Neural cell (in vitro differentiated cells): Measurements from ENCODE around the gene ECT2L. TPM values are rescaled to one million over a fixed set of nuclear protein-coding genes. Genes with fewer than 3 reads are reported as not detected.

ENCODE experiments used
- H2AFZ ChIP-seq: fragments of 200-600, 300-800 bp; sonication (generic), shearing (Covaris generic); 2 replicates; pipeline ENCODE4 v1.6.0; 2014; ENCODE audit warnings: low read depth, mild to moderate bottlenecking, antibody characterized with exemption, low read length, moderate library complexity
- H3F3A ChIP-seq: fragments of 200-600 bp; shearing (Covaris generic); 2 replicates; pipeline ENCODE4 v1.6.1; 2016; ENCODE audit warnings: mild to moderate bottlenecking, moderate library complexity, mixed read lengths, antibody characterized with exemption, low read length; ENCODE audit not compliant: insufficient read depth, poor library complexity, severe bottlenecking
- H3K27ac ChIP-seq: fragments of 200-600, 300-800 bp; sonication (generic), shearing (Covaris generic); 2 replicates; pipeline ENCODE4 v1.5.1; 2014; ENCODE audit warnings: mild to moderate bottlenecking, low read length, moderate library complexity
- H3K27me3 ChIP-seq: fragments of 300-800, 200-600 bp; sonication (generic), shearing (Covaris generic); 2 replicates; pipeline ENCODE4 v1.6.0; 2014; ENCODE audit warnings: mild to moderate bottlenecking, low read depth, low read length, moderate library complexity; ENCODE audit not compliant: insufficient read depth
- H3K36me3 ChIP-seq: fragments of 300-800, 200-600 bp; sonication (generic), shearing (Covaris generic); 2 replicates; pipeline ENCODE4 v1.5.1; 2014; ENCODE audit warnings: mild to moderate bottlenecking, antibody characterized with exemption, low read length, moderate library complexity; ENCODE audit not compliant: insufficient read depth
- H3K4me2 ChIP-seq: fragments of 300-800, 200-600 bp; sonication (generic), shearing (Covaris generic); 2 replicates; pipeline ENCODE4 v1.6.0; 2014; ENCODE audit warnings: mild to moderate bottlenecking, low read length
- H3K4me3 ChIP-seq: fragments of 300-800, 200-600 bp; sonication (generic), shearing (Covaris generic); 2 replicates; pipeline ENCODE4 v1.5.1; 2014; ENCODE audit warnings: mild to moderate bottlenecking, low read length, moderate library complexity
- H3K79me2 ChIP-seq: fragments of 200-600 bp; shearing (Covaris generic); replicated peaks from 2 replicates; pipeline ENCODE4 v1.6.0; 2014; ENCODE audit warnings: mild to moderate bottlenecking, low read length, moderate library complexity; ENCODE audit not compliant: insufficient read depth
- H3K9ac ChIP-seq: fragments of 300-800, 200-600 bp; sonication (generic), shearing (Covaris generic); 2 replicates; pipeline ENCODE4 v1.6.1; 2016; ENCODE audit warnings: mild to moderate bottlenecking, low read length, mixed read lengths
- H3K9me2 ChIP-seq: fragments of 200-600 bp; shearing (Covaris generic); 2 replicates; pipeline ENCODE4 v1.6.1; 2016; ENCODE audit warnings: mild to moderate bottlenecking, low read length, mixed read lengths; ENCODE audit not compliant: insufficient read depth
- H3K9me3 ChIP-seq: fragments of 200-600, 300-800 bp; sonication (generic), shearing (Covaris generic); 2 replicates; pipeline ENCODE4 v1.6.1; 2016; ENCODE audit warnings: mild to moderate bottlenecking, mixed run types, low read length, moderate library complexity, mixed read lengths
- H4K20me1 ChIP-seq: fragments of 200-600 bp; shearing (Covaris generic); 2 replicates; pipeline ENCODE4 v1.6.1; 2016; ENCODE audit warnings: mild to moderate bottlenecking, mixed run types; ENCODE audit not compliant: insufficient read depth
- CTCF ChIP-seq: fragments of 450-650 bp; IDR thresholded peaks from 2 replicates; pipeline ENCODE4 v1.5.1; 2014; ENCODE audit warnings: antibody characterized with exemption, mild to moderate bottlenecking, moderate library complexity; ENCODE audit not compliant: poor library complexity, severe bottlenecking
- EP300 ChIP-seq: fragments of 450-650 bp; conservative IDR thresholded peaks from 2 replicates; pipeline ENCODE4 v1.6.1; 2014; ENCODE audit warnings: antibody characterized with exemption, mild to moderate bottlenecking, moderate library complexity; ENCODE audit not compliant: poor library complexity, severe bottlenecking
- EZH2 ChIP-seq: fragments of 200-600, 300-800 bp; shearing (Covaris generic), sonication (generic); IDR thresholded peaks from 2 replicates; pipeline ENCODE4 v1.6.1; 2014; ENCODE audit warnings: antibody characterized with exemption, low read length, borderline replicate concordance, mild to moderate bottlenecking; ENCODE audit not compliant: insufficient read depth, poor library complexity, severe bottlenecking
- MXI1 ChIP-seq: fragments of 450-650 bp; conservative IDR thresholded peaks from 2 replicates; pipeline ENCODE4 v1.6.1; 2014; ENCODE audit warnings: antibody characterized with exemption, mild to moderate bottlenecking; ENCODE audit not compliant: poor library complexity, severe bottlenecking
- POLR2AphosphoS5 ChIP-seq: IDR thresholded peaks from 2 replicates; pipeline ENCODE4 v1.6.1; 2012
- RAD21 ChIP-seq: fragments of 450-650 bp; conservative IDR thresholded peaks from 2 replicates; pipeline ENCODE4 v1.6.1; 2014; ENCODE audit warnings: antibody characterized with exemption, mild to moderate bottlenecking, moderate library complexity
- SMC3 ChIP-seq: fragments of 450-650 bp; conservative IDR thresholded peaks from 2 replicates; pipeline ENCODE4 v1.6.1; 2014; ENCODE audit warnings: antibody characterized with exemption, mild to moderate bottlenecking, moderate library complexity; ENCODE audit not compliant: poor library complexity
- TAF1 ChIP-seq: IDR thresholded peaks from 2 replicates; pipeline ENCODE4 v1.6.1; 2012; ENCODE audit warnings: low read depth
- polyA plus RNA-seq: library from polyadenylated mRNA; depleted of rRNA; stranded (reverse); fragments of >200 nt; gene quantifications from 2 replicates; pipeline ENCODE4 v1.2.3, GENCODE V29; 2014
- TF ChIP-seq, protein P1 (sequence below): IDR thresholded peaks from 2 replicates; pipeline ENCODE4 v1.6.1; 2012; ENCODE audit warnings: borderline replicate concordance

ECT2L gene
- polyA plus RNA-seq, 1 donor from 2014 or later = not detected

DNA sequence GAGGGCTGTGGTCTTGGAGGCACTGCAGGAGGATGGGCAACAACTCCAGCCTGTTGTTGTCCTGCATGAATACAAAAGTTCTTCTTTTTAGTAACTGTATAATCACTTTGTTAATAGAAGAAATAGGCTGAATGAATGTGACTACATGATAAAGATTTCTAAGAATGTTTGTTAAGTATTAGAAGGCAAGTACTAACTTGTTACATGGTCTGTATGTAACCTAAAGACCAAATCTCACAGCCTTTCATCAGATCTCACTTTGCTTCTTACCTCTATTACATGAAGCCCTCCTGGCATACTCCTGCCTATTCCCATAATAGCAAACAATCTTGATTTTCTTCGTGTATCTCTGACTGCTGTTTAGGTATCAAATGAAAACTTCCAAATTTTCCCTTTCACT lies 118.8 kb downstream of the ECT2L start:
- Histone ChIP-seq H3K9me3 (no peaks in the 10 kb centered on the region), H3K4me2 (no peak overlapping the region), H3K27ac (no peak overlapping the region), H3K4me3 (no peak overlapping the region), H3K36me3 (peaks cover 4% of the 10 kb centered on the region), H3K9me2 (no peaks in the 10 kb centered on the region), H3K27me3 (no peaks in the 10 kb centered on the region), H4K20me1 (no peaks in the 10 kb centered on the region), H3K9ac (no peak overlapping the region), H2AFZ (no peak overlapping the region), H3K79me2 (no peaks in the 10 kb centered on the region), H3F3A (no peaks in the 10 kb centered on the region)
- TF ChIP-seq POLR2AphosphoS5 (no peak), RAD21 (no peak), MXI1 (no peak), CTCF (no peak), EZH2 (no peak), TAF1 (no peak), EP300 (no peak), SMC3 (no peak)
- TF ChIP-seq, protein P1, sequence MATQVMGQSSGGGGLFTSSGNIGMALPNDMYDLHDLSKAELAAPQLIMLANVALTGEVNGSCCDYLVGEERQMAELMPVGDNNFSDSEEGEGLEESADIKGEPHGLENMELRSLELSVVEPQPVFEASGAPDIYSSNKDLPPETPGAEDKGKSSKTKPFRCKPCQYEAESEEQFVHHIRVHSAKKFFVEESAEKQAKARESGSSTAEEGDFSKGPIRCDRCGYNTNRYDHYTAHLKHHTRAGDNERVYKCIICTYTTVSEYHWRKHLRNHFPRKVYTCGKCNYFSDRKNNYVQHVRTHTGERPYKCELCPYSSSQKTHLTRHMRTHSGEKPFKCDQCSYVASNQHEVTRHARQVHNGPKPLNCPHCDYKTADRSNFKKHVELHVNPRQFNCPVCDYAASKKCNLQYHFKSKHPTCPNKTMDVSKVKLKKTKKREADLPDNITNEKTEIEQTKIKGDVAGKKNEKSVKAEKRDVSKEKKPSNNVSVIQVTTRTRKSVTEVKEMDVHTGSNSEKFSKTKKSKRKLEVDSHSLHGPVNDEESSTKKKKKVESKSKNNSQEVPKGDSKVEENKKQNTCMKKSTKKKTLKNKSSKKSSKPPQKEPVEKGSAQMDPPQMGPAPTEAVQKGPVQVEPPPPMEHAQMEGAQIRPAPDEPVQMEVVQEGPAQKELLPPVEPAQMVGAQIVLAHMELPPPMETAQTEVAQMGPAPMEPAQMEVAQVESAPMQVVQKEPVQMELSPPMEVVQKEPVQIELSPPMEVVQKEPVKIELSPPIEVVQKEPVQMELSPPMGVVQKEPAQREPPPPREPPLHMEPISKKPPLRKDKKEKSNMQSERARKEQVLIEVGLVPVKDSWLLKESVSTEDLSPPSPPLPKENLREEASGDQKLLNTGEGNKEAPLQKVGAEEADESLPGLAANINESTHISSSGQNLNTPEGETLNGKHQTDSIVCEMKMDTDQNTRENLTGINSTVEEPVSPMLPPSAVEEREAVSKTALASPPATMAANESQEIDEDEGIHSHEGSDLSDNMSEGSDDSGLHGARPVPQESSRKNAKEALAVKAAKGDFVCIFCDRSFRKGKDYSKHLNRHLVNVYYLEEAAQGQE = no peak

DNA sequence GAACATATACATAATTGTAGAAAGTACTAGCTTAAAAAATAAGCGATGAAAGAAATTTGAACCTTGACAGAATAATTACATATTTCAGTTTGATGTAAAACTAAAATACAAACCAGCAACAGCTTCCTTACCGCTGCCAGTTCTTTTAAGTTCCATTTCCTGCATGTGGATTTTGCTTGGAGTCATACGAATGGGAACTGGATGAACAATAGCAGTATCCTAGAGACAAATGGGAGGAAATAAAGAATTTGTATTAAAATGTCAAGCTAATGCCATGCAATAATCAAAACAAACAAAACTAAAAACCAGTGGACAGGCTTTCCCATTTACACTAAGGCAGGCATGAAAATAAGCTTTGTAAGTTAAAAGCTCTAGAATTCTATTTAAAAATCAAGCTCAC lies 125.0 kb downstream of the ECT2L start:
- no peaks in the 10 kb centered on the region for H3K9me3 ChIP-seq
- no peaks in the 10 kb centered on the region for H4K20me1 ChIP-seq
- no peak overlapping the region for H3K4me2 ChIP-seq
- no peaks in the 10 kb centered on the region for H3K79me2 ChIP-seq
- no peaks in the 10 kb centered on the region for H3K27me3 ChIP-seq
- H3K4me3 ChIP-seq = no peak overlapping the region
- no peaks in the 10 kb centered on the region for H3F3A ChIP-seq
- H3K9ac ChIP-seq = no peak overlapping the region
- TF ChIP-seq TAF1 = no peak
- no peak for TF ChIP-seq CTCF
- no peak for TF ChIP-seq EZH2
- TF ChIP-seq, protein P1 = no peak
- no peak for TF ChIP-seq POLR2AphosphoS5
- no peak for TF ChIP-seq EP300
- H2AFZ ChIP-seq = no peak overlapping the region
- no peak overlapping the region for H3K27ac ChIP-seq
- peaks cover 4% of the 10 kb centered on the region for H3K36me3 ChIP-seq
- H3K9me2 ChIP-seq = no peaks in the 10 kb centered on the region
